HL-60 (cell line): ENCODE measurements around the gene ARL3.

Experiments used
- DNase-seq, 2 experiments: peaks; one replicate each; pipeline ENCODE4 v3.0.0-alpha.2; 2010 to 2020; ENCODE audit warnings: low read depth in 1 of 2, low spot score in 1 of 2
- H3K27ac ChIP-seq: fragments of 250-450 bp; sonication (Bioruptor Pico); replicated peaks from 2 replicates; pipeline ENCODE4 v1.5.1; 2020; ENCODE audit warnings: mild to moderate bottlenecking, moderate library complexity
- H3K27me3 ChIP-seq: fragments of 250-450 bp; sonication (Bioruptor Pico); 2 replicates; pipeline ENCODE4 v1.5.1; 2021; ENCODE audit warnings: mild to moderate bottlenecking, moderate library complexity; ENCODE audit not compliant: insufficient read depth, poor library complexity, severe bottlenecking
- H3K4me3 ChIP-seq: replicated peaks from 2 replicates; pipeline ENCODE4 v1.5.1; 2011; ENCODE audit warnings: mild to moderate bottlenecking, control low read depth, low read length; ENCODE audit not compliant: insufficient read depth
- CTCF ChIP-seq: IDR thresholded peaks from one replicate; pipeline ENCODE4 v1.5.1; 2011; ENCODE audit warnings: low read length, control low read depth, inconsistent platforms; ENCODE audit not compliant: insufficient read depth
- GABPA ChIP-seq: IDR thresholded peaks from 2 replicates; pipeline ENCODE4 v1.6.1; 2012; ENCODE audit warnings: low read depth
- POLR2AphosphoS5 ChIP-seq: IDR thresholded peaks from 2 replicates; pipeline ENCODE4 v1.6.1; 2012; ENCODE audit warnings: low read depth
- REST ChIP-seq: IDR thresholded peaks from 2 replicates; pipeline ENCODE4 v1.6.1; 2012; ENCODE audit warnings: low read depth; ENCODE audit not compliant: insufficient replicate concordance
- SPI1 ChIP-seq: IDR thresholded peaks from 2 replicates; pipeline ENCODE4 v1.6.1; 2012; ENCODE audit warnings: low read depth, mild to moderate bottlenecking, borderline replicate concordance

ARL3 gene

GRCh38 chr10:102675011-102675665 is 39.1 kb downstream of the ARL3 start:
- H3K27ac ChIP-seq, result no peak overlapping the region
- no peak for DNase-seq
- no peak for TF ChIP-seq SPI1
- no peak for TF ChIP-seq REST
- TF ChIP-seq CTCF, result no peak
- no peak for TF ChIP-seq GABPA
- TF ChIP-seq POLR2AphosphoS5, result no peak
- H3K27me3 ChIP-seq, result no peaks in the 10 kb centered on the region
- no peak overlapping the region for H3K4me3 ChIP-seq

- H3K4me3 ChIP-seq, result no peak overlapping the region
- no peak for DNase-seq
- H3K27ac ChIP-seq, result no peak overlapping the region
- no peaks in the 10 kb centered on the region for H3K27me3 ChIP-seq
- TF ChIP-seq SPI1 (no peak), REST (no peak), CTCF (no peak), POLR2AphosphoS5 (no peak), GABPA (no peak)
These were observed 39.6 kb downstream of the ARL3 start for GRCh38 chr10:102674566-102674965.

- H3K27me3 ChIP-seq, result no peaks in the 10 kb centered on the region
- H3K4me3 ChIP-seq, result no peak overlapping the region
- no peak for TF ChIP-seq CTCF
- TF ChIP-seq POLR2AphosphoS5, result no peak
- TF ChIP-seq GABPA, result no peak
- no peak overlapping the region for H3K27ac ChIP-seq
- peak; percentile 23 to 53 for DNase-seq
These were observed 40.2 kb downstream of the ARL3 start for GRCh38 chr10:102673819-102674511.
